HepG2 (cell line): ENCODE measurements around the gene VPS37B. TPM values are rescaled to one million over a fixed set of nuclear protein-coding genes. Genes with fewer than 3 reads are reported as not detected.
"Not testable (repeated sequence)": the region's sequence is repeated elsewhere in the genome, so short reads cannot be mapped to it uniquely, and the experiment has no call there.

Source experiments
- ATAC-seq: fragments of 200-7000 bp; cut with Tn5 transposase; 3 replicates; pipeline ENCODE4 v1.9.1; 2020; ENCODE audit warnings: mild to moderate bottlenecking, moderate library complexity
- BruUV-seq: library from RNA; stranded (reverse); fragments of 400-500 nt; replicated peaks from 2 replicates; lab custom pipeline; 2021; lab: Mats Ljungman, UMichigan
- CTCF ChIA-PET: fragments of 300-600 bp; formaldehyde crosslinking; extraction: SDS; loops from one replicate; lab custom pipeline; 2021; ENCODE audit warnings: low total read pairs, inconsistent platforms, low intra/inter-chr PET ratio; lab: Yijun Ruan, JAX
- POLR2A ChIA-PET: fragments of 350-600 bp; sonication (Branson Sonifier 250); formaldehyde crosslinking; loops from one replicate; lab custom pipeline; 2020; ENCODE audit warnings: antibody characterized with exemption, inconsistent platforms; lab: Yijun Ruan, JAX
- DNase-seq: peaks from one replicate; pipeline ENCODE4 v3.0.0-alpha.2; 2015; ENCODE audit warnings: low spot score
- FAIRE-seq: peaks from 3 replicates; lab custom pipeline; 2011; peaks lifted over from hg19 to GRCh38; lab: Jason Lieb, UNC
- H2AFZ ChIP-seq: one replicate; pipeline ENCODE4 v1.6.1; 2011; ENCODE audit warnings: low read length, inconsistent platforms
- H3K27ac ChIP-seq: fragments of 300-600 bp; 3 replicates; pipeline ENCODE4 v1.8.0; 2011; ENCODE audit warnings: mixed run types, mild to moderate bottlenecking, mixed read lengths, low read length, inconsistent platforms; ENCODE audit not compliant: insufficient read depth; ENCODE audit errors: extremely low read length
- H3K27me3 ChIP-seq, 2 experiments: fragments of 200-600 bp in 1 of 2; 2 replicates in 1 of 2; 3 replicates in 1 of 2; pipeline versions ENCODE4 v1.6.0 to v1.8.0; 2011; ENCODE audit warnings: low read length in 2 of 2, mild to moderate bottlenecking in 2 of 2, moderate library complexity in 2 of 2, inconsistent platforms in 1 of 2; ENCODE audit not compliant: insufficient read depth in 2 of 2, control insufficient read depth in 1 of 2
- H3K36me3 ChIP-seq, 2 experiments: fragments of 200-600 bp in 1 of 2; replicated peaks in 1 of 2; 2 replicates in 1 of 2; 3 replicates in 1 of 2; pipeline versions ENCODE4 v1.5.1 to v1.8.0; 2011; ENCODE audit warnings: low read length in 2 of 2, inconsistent platforms in 1 of 2; ENCODE audit not compliant: insufficient read depth in 2 of 2, control insufficient read depth in 1 of 2
- H3K4me1 ChIP-seq: 2 replicates; pipeline ENCODE4 v1.5.1; 2012; ENCODE audit warnings: low read length, inconsistent platforms; ENCODE audit not compliant: insufficient read depth
- H3K4me2 ChIP-seq: 2 replicates; pipeline ENCODE4 v1.6.0; 2011; ENCODE audit warnings: low read depth, low read length, inconsistent platforms
- H3K4me3 ChIP-seq, 3 experiments: fragments of 200-600 bp in 1 of 3; sonication (generic), shearing (Covaris generic) in 1 of 3; replicated peaks in 1 of 3; 2 replicates each; pipeline ENCODE4 v1.5.1; 2011 to 2016; ENCODE audit warnings: low read length in 3 of 3, inconsistent platforms in 2 of 3, low read depth in 2 of 3, mild to moderate bottlenecking in 2 of 3, control low read depth in 1 of 3, mixed read lengths in 1 of 3; ENCODE audit not compliant: insufficient read depth in 1 of 3
- H3K79me2 ChIP-seq: one replicate; pipeline ENCODE4 v1.6.1; 2011; ENCODE audit warnings: low read length, inconsistent platforms; ENCODE audit not compliant: insufficient read depth
- H3K9ac ChIP-seq: 2 replicates; pipeline ENCODE4 v1.6.0; 2011; ENCODE audit warnings: mild to moderate bottlenecking, low read depth, low read length, inconsistent platforms; ENCODE audit not compliant: insufficient read depth
- H3K9me3 ChIP-seq: 2 replicates; pipeline ENCODE4 v1.5.1; 2012; ENCODE audit warnings: mild to moderate bottlenecking, low read length
- H4K20me1 ChIP-seq: 2 replicates; pipeline ENCODE4 v1.6.0; 2011; ENCODE audit warnings: inconsistent platforms, mild to moderate bottlenecking, low read length, moderate library complexity; ENCODE audit not compliant: insufficient read depth
- CHD4 ChIP-seq: fragments of 200-600 bp; sonication (generic); IDR thresholded peaks from 2 replicates; pipeline ENCODE4 v1.7.0; 2017; ENCODE audit warnings: mild to moderate bottlenecking, low read length, borderline replicate concordance
- ESRRA ChIP-seq: sonication (generic); formaldehyde crosslinking; IDR thresholded peaks from 2 replicates; pipeline ENCODE4 v1.5.1; 2020; ENCODE audit warnings: mild to moderate bottlenecking, low read depth, missing genetic modification reagents
- GLI4 ChIP-seq: sonication (generic); formaldehyde crosslinking; IDR thresholded peaks from 2 replicates; pipeline ENCODE4 v1.5.1; 2020; ENCODE audit warnings: missing genetic modification reagents, mild to moderate bottlenecking, moderate library complexity, borderline replicate concordance
- GTF2F1 ChIP-seq: fragments of 150-350 bp; IDR thresholded peaks from 2 replicates; pipeline ENCODE4 v1.6.1; 2014; ENCODE audit warnings: low read length
- GZF1 ChIP-seq: sonication (generic); formaldehyde crosslinking; IDR thresholded peaks from 2 replicates; pipeline ENCODE4 v1.5.1; 2020; ENCODE audit warnings: mild to moderate bottlenecking, missing genetic modification reagents
- IRF2 ChIP-seq: IDR thresholded peaks from 2 replicates; pipeline ENCODE4 v1.6.1; 2018; ENCODE audit warnings: missing genetic modification reagents, missing compliant biosample characterization
- MTA1 ChIP-seq: sonication (generic); formaldehyde crosslinking; IDR thresholded peaks from 2 replicates; pipeline ENCODE4 v1.4.0; 2020; ENCODE audit warnings: missing genetic modification reagents, mild to moderate bottlenecking, borderline replicate concordance
- NFKBIZ ChIP-seq: IDR thresholded peaks from 2 replicates; pipeline ENCODE4 v1.6.1; 2018; ENCODE audit warnings: missing genetic modification reagents, missing compliant biosample characterization
- REXO4 ChIP-seq: sonication (generic); formaldehyde crosslinking; IDR thresholded peaks from 2 replicates; pipeline ENCODE4 v1.8.0; 2022; ENCODE audit warnings: missing genetic modification reagents, mild to moderate bottlenecking, borderline replicate concordance
- ZBTB4 ChIP-seq: sonication (generic); formaldehyde crosslinking; IDR thresholded peaks from 2 replicates; pipeline ENCODE4 v1.4.0; 2020; ENCODE audit warnings: missing genetic modification reagents, mild to moderate bottlenecking, borderline replicate concordance
- ZNF124 ChIP-seq: sonication (generic); formaldehyde crosslinking; IDR thresholded peaks from 2 replicates; pipeline ENCODE4 v1.4.0; 2020; ENCODE audit warnings: missing genetic modification reagents
- ZNF547 ChIP-seq: sonication (generic); formaldehyde crosslinking; IDR thresholded peaks from 2 replicates; pipeline ENCODE4 v1.5.1; 2020; ENCODE audit warnings: mild to moderate bottlenecking, missing genetic modification reagents
- ZNF629 ChIP-seq: sonication (generic); formaldehyde crosslinking; conservative IDR thresholded peaks from 2 replicates; pipeline ENCODE4 v1.5.0; 2020; ENCODE audit warnings: missing genetic modification reagents
- ZNF782 ChIP-seq: sonication (generic); formaldehyde crosslinking; IDR thresholded peaks from 2 replicates; pipeline ENCODE4 v1.4.0; 2020; ENCODE audit warnings: missing genetic modification reagents, mild to moderate bottlenecking, borderline replicate concordance
- ZNF784 ChIP-seq: sonication (generic); formaldehyde crosslinking; IDR thresholded peaks from 2 replicates; pipeline ENCODE4 v1.5.1; 2020; ENCODE audit warnings: missing genetic modification reagents, mild to moderate bottlenecking, borderline replicate concordance
- ZNF891 ChIP-seq: sonication (generic); formaldehyde crosslinking; IDR thresholded peaks from 2 replicates; pipeline ENCODE4 v1.5.0; 2020; ENCODE audit warnings: mild to moderate bottlenecking, missing genetic modification reagents
- WGBS: methylation state at CpG from one replicate; pipeline ENCODE4 v1.1.6; 2017; ENCODE audit warnings: low lambda C conversion rate; 5-methylcytosine and 5-hydroxymethylcytosine counted together
- in situ Hi-C: cut with HindIII; loops from 2 replicates; pipeline ENCODE4 v1.10.0; 2017; ENCODE audit warnings: low pct_unique_long_range_greater_than_20kb; ENCODE audit not compliant: extremely low pct_ligation_motif_present
- intact Hi-C: fragments of 100-400 bp; cut with micrococcal nuclease; formaldehyde crosslinking; loops from one replicate; pipeline ENCODE4 v1.10.0; 2022; ENCODE audit not compliant: unreplicated experiment
- polyA plus RNA-seq, 8 experiments: library from polyadenylated mRNA; depleted of rRNA in 3 of 8; stranded (reverse) in 7 of 8; unstranded in 1 of 8; fragments of >200 nt; fragmentation: Illumina TruSeq in 4 of 8; extraction: Trizol in 4 of 8; gene quantifications; 2 replicates each; pipeline versions ENCODE4 v1.2.1 to v1.2.3, GENCODE V29; 2011 to 2016; ENCODE audit warnings: low read depth in 4 of 8, missing spikeins in 1 of 8, mixed read lengths in 1 of 8; ENCODE audit not compliant: insufficient read depth in 1 of 8
- total RNA-seq, 5 experiments: library from RNA; depleted of rRNA; stranded (reverse); fragments of >200 nt; fragmentation: Illumina TruSeq; extraction: Trizol; gene quantifications; 2 replicates each; pipeline ENCODE4 v1.2.3, GENCODE V29; 2016; ENCODE audit warnings: low read depth in 1 of 5

The VPS37B gene
- total and polyA plus RNA-seq, 2 of the 13 experiments (the other 11 are each of a cell fraction or from before 2014, with no cell fraction given) = 4.6 to 5.3 TPM

GRCh38 chr12:122876731-122877130 is 19.2 kb downstream of the VPS37B start:
- H2AFZ ChIP-seq = no peak overlapping the region
- FAIRE-seq (no peak), DNase-seq (no peak), ATAC-seq (no peak)
- no peaks in the 10 kb centered on the region for H3K9me3 ChIP-seq
- TF ChIP-seq IRF2 (CRISPR knock-in tag) (no peak), ESRRA (CRISPR knock-in tag) (no peak), CHD4 (no peak), REXO4 (CRISPR knock-in tag) (no peak), ZNF124 (CRISPR knock-in tag) (no peak), GZF1 (no peak), ZNF784 (CRISPR knock-in tag) (no peak), ZNF547 (CRISPR knock-in tag) (no peak), GTF2F1 (no peak), ZNF629 (CRISPR knock-in tag) (no peak), ZNF782 (no peak), GLI4 (CRISPR knock-in tag) (no peak), MTA1 (CRISPR knock-in tag) (no peak), ZBTB4 (CRISPR knock-in tag) (no peak), ZNF891 (CRISPR knock-in tag) (no peak), NFKBIZ (no peak)
- intact Hi-C loops (no loop called here), in situ Hi-C loops (no loop called here)
- H4K20me1 ChIP-seq = no peaks in the 10 kb centered on the region
- no peak overlapping the region for H3K4me3 ChIP-seq
- H3K9ac ChIP-seq = no peak overlapping the region
- no peaks in the 10 kb centered on the region for H3K36me3 ChIP-seq
- ChIA-PET CTCF (no interaction called here), POLR2A (no interaction called here)
- peaks cover 36% of the 10 kb centered on the region for H3K4me1 ChIP-seq
- 56% methylated on average over 3 of the region's 3 CpGs for WGBS
- H3K79me2 ChIP-seq = peaks cover 49% of the 10 kb centered on the region
- H3K27me3 ChIP-seq = no peaks in the 10 kb centered on the region
- no TSS peak for BruUV-seq
- no peak overlapping the region for H3K27ac ChIP-seq
- no peak overlapping the region for H3K4me2 ChIP-seq

GRCh38 chr12:122876281-122876680 is 19.6 kb downstream of the VPS37B start:
- H2AFZ ChIP-seq, H3K36me3 ChIP-seq, ATAC-seq, H4K20me1 ChIP-seq, H3K4me3 ChIP-seq, BruUV-seq, FAIRE-seq, H3K4me2 ChIP-seq, H3K9me3 ChIP-seq, DNase-seq, H3K27ac ChIP-seq, H3K9ac ChIP-seq, CTCF ChIA-PET, intact Hi-C loops, H3K27me3 ChIP-seq, in situ Hi-C loops, POLR2A ChIA-PET: not testable (repeated sequence)
- 93% methylated on average over 5 of the region's 5 CpGs for WGBS
- H3K4me1 ChIP-seq = peaks cover 34% of the 10 kb centered on the region
- peaks cover 44% of the 10 kb centered on the region for H3K79me2 ChIP-seq
